ENCODE measurements around the gene ITGA11.
"Not testable (repeated sequence)": the region's sequence is repeated elsewhere in the genome, so short reads cannot be mapped to it uniquely, and the experiment has no call there.

Gene ITGA11

GRCh38 chr15:68427963-68428362 is 4.0 kb downstream of the ITGA11 start:
- no peaks in the 10 kb centered on the region for H3K4me1 ChIP-seq (ENCODE audit: control insufficient read depth in 2 of 2, insufficient read depth in 2 of 2, low read length in 2 of 2)
- peaks cover 14 to 31% of the 10 kb centered on the region in 2 donors for H3K27me3 ChIP-seq (ENCODE audit: control insufficient read depth in 2 of 2, insufficient read depth in 2 of 2, low read length in 2 of 2)
- no peaks in the 10 kb centered on the region for H3K36me3 ChIP-seq (ENCODE audit: control insufficient read depth in 2 of 2, insufficient read depth in 2 of 2, low read length in 2 of 2)
- no peak overlapping the region for H3K4me3 ChIP-seq (ENCODE audit: low read length in 2 of 2)
- H3K27ac ChIP-seq (ENCODE audit: low read depth in 2 of 2, low read length in 2 of 2): no peak overlapping the region
- no peak overlapping the region for H3K9ac ChIP-seq (ENCODE audit: low read depth in 1 of 2, low read length in 2 of 2)
- H3K9me3 ChIP-seq (ENCODE audit: control insufficient read depth in 2 of 2, low read length in 2 of 2): no peaks in the 10 kb centered on the region

- Histone ChIP-seq H3K9me3 (ENCODE audit: control insufficient read depth in 2 of 2, low read length in 2 of 2) (no peaks in the 10 kb centered on the region), H3K27me3 (ENCODE audit: control insufficient read depth in 2 of 2, insufficient read depth in 2 of 2, low read length in 2 of 2) (peaks cover 9 to 25% of the 10 kb centered on the region in 2 donors), H3K36me3 (ENCODE audit: control insufficient read depth in 2 of 2, insufficient read depth in 2 of 2, low read length in 2 of 2) (no peaks in the 10 kb centered on the region), H3K9ac (ENCODE audit: low read depth in 1 of 2, low read length in 2 of 2) (no peak overlapping the region), H3K27ac (ENCODE audit: low read depth in 2 of 2, low read length in 2 of 2) (no peak overlapping the region), H3K4me3 (ENCODE audit: low read length in 2 of 2) (no peak overlapping the region), H3K4me1 (ENCODE audit: control insufficient read depth in 2 of 2, insufficient read depth in 2 of 2, low read length in 2 of 2) (no peaks in the 10 kb centered on the region)
These were observed 4.6 kb downstream of the ITGA11 start for GRCh38 chr15:68427366-68427765.

- H3K9ac ChIP-seq (ENCODE audit: low read depth in 1 of 2, low read length in 2 of 2): no peak overlapping the region
- H3K4me1 ChIP-seq (ENCODE audit: control insufficient read depth in 2 of 2, insufficient read depth in 2 of 2, low read length in 2 of 2): peaks cover 3 to 6% of the 10 kb centered on the region in 2 donors
- H3K9me3 ChIP-seq (ENCODE audit: control insufficient read depth in 2 of 2, low read length in 2 of 2): no peaks in the 10 kb centered on the region
- peaks cover 6 to 15% of the 10 kb centered on the region in 2 donors for H3K27me3 ChIP-seq (ENCODE audit: control insufficient read depth in 2 of 2, insufficient read depth in 2 of 2, low read length in 2 of 2)
- no peak overlapping the region for H3K4me3 ChIP-seq (ENCODE audit: low read length in 2 of 2)
- no peaks in the 10 kb centered on the region for H3K36me3 ChIP-seq (ENCODE audit: control insufficient read depth in 2 of 2, insufficient read depth in 2 of 2, low read length in 2 of 2)
- H3K27ac ChIP-seq (ENCODE audit: low read depth in 2 of 2, low read length in 2 of 2): no peak overlapping the region
These were observed 5.8 kb downstream of the ITGA11 start for GRCh38 chr15:68426116-68426515.

- Histone ChIP-seq H3K9me3 (ENCODE audit: control insufficient read depth in 2 of 2, low read length in 2 of 2) (no peaks in the 10 kb centered on the region), H3K4me3 (ENCODE audit: low read length in 2 of 2) (no peak overlapping the region), H3K36me3 (ENCODE audit: control insufficient read depth in 2 of 2, insufficient read depth in 2 of 2, low read length in 2 of 2) (no peaks in the 10 kb centered on the region), H3K27ac (ENCODE audit: low read depth in 2 of 2, low read length in 2 of 2) (no peak overlapping the region), H3K9ac (ENCODE audit: low read depth in 1 of 2, low read length in 2 of 2) (no peak overlapping the region), H3K4me1 (ENCODE audit: control insufficient read depth in 2 of 2, insufficient read depth in 2 of 2, low read length in 2 of 2) (peaks cover 3 to 6% of the 10 kb centered on the region in 2 donors), H3K27me3 (ENCODE audit: control insufficient read depth in 2 of 2, insufficient read depth in 2 of 2, low read length in 2 of 2) (peaks cover 3 to 9% of the 10 kb centered on the region in 2 donors)
These were observed 6.4 kb downstream of the ITGA11 start for GRCh38 chr15:68425428-68426060.

GRCh38 chr15:68424754-68425390 is 7.1 kb downstream of the ITGA11 start:
- peaks cover 3 to 7% of the 10 kb centered on the region in 2 donors for H3K4me1 ChIP-seq (ENCODE audit: control insufficient read depth in 2 of 2, insufficient read depth in 2 of 2, low read length in 2 of 2)
- no peaks in the 10 kb centered on the region for H3K9me3 ChIP-seq (ENCODE audit: control insufficient read depth in 2 of 2, low read length in 2 of 2)
- H3K9ac ChIP-seq (ENCODE audit: low read depth in 1 of 2, low read length in 2 of 2): no peak overlapping the region
- H3K27ac ChIP-seq (ENCODE audit: low read depth in 2 of 2, low read length in 2 of 2): no peak overlapping the region
- H3K4me3 ChIP-seq (ENCODE audit: low read length in 2 of 2): no peak overlapping the region
- H3K36me3 ChIP-seq (ENCODE audit: control insufficient read depth in 2 of 2, insufficient read depth in 2 of 2, low read length in 2 of 2): no peaks in the 10 kb centered on the region
- H3K27me3 ChIP-seq (ENCODE audit: control insufficient read depth in 2 of 2, insufficient read depth in 2 of 2, low read length in 2 of 2): peaks cover 0 to 2% of the 10 kb centered on the region in 2 donors

- no peak overlapping the region for H3K4me3 ChIP-seq (ENCODE audit: low read length in 2 of 2)
- peaks cover 3 to 20% of the 10 kb centered on the region in 2 donors for H3K4me1 ChIP-seq (ENCODE audit: control insufficient read depth in 2 of 2, insufficient read depth in 2 of 2, low read length in 2 of 2)
- H3K27ac ChIP-seq (ENCODE audit: low read depth in 2 of 2, low read length in 2 of 2): no peak overlapping the region
- no peaks in the 10 kb centered on the region for H3K27me3 ChIP-seq (ENCODE audit: control insufficient read depth in 2 of 2, insufficient read depth in 2 of 2, low read length in 2 of 2)
- no peak overlapping the region for H3K9ac ChIP-seq (ENCODE audit: low read depth in 1 of 2, low read length in 2 of 2)
- H3K36me3 ChIP-seq (ENCODE audit: control insufficient read depth in 2 of 2, insufficient read depth in 2 of 2, low read length in 2 of 2): no peaks in the 10 kb centered on the region
- H3K9me3 ChIP-seq (ENCODE audit: control insufficient read depth in 2 of 2, low read length in 2 of 2): no peaks in the 10 kb centered on the region
These were observed 8.3 kb downstream of the ITGA11 start for GRCh38 chr15:68423359-68424296.

- H3K36me3 ChIP-seq (ENCODE audit: control insufficient read depth in 2 of 2, insufficient read depth in 2 of 2, low read length in 2 of 2); H3K27me3 ChIP-seq (ENCODE audit: control insufficient read depth in 2 of 2, insufficient read depth in 2 of 2, low read length in 2 of 2); H3K27ac ChIP-seq (ENCODE audit: low read depth in 2 of 2, low read length in 2 of 2); H3K4me3 ChIP-seq (ENCODE audit: low read length in 2 of 2); H3K9me3 ChIP-seq (ENCODE audit: control insufficient read depth in 2 of 2, low read length in 2 of 2); H3K9ac ChIP-seq (ENCODE audit: low read depth in 1 of 2, low read length in 2 of 2): not testable (repeated sequence)
- peaks cover 3 to 25% of the 10 kb centered on the region in 2 donors for H3K4me1 ChIP-seq (ENCODE audit: control insufficient read depth in 2 of 2, insufficient read depth in 2 of 2, low read length in 2 of 2)
These were observed 9.4 kb downstream of the ITGA11 start for GRCh38 chr15:68422403-68423145.

- Histone ChIP-seq H3K9me3 (ENCODE audit: control insufficient read depth in 2 of 2, low read length in 2 of 2) (no peaks in the 10 kb centered on the region), H3K36me3 (ENCODE audit: control insufficient read depth in 2 of 2, insufficient read depth in 2 of 2, low read length in 2 of 2) (no peaks in the 10 kb centered on the region), H3K4me1 (ENCODE audit: control insufficient read depth in 2 of 2, insufficient read depth in 2 of 2, low read length in 2 of 2) (peaks cover 3 to 25% of the 10 kb centered on the region in 2 donors), H3K27ac (ENCODE audit: low read depth in 2 of 2, low read length in 2 of 2) (no peak overlapping the region), H3K9ac (ENCODE audit: low read depth in 1 of 2, low read length in 2 of 2) (no peak overlapping the region), H3K27me3 (ENCODE audit: control insufficient read depth in 2 of 2, insufficient read depth in 2 of 2, low read length in 2 of 2) (no peaks in the 10 kb centered on the region), H3K4me3 (ENCODE audit: low read length in 2 of 2) (no peak overlapping the region)
These were observed 10.1 kb downstream of the ITGA11 start for GRCh38 chr15:68421798-68422402.

GRCh38 chr15:68421115-68421551 is 10.8 kb downstream of the ITGA11 start:
- Histone ChIP-seq H3K4me1 (ENCODE audit: control insufficient read depth in 2 of 2, insufficient read depth in 2 of 2, low read length in 2 of 2) (peaks cover 3 to 25% of the 10 kb centered on the region in 2 donors), H3K27me3 (ENCODE audit: control insufficient read depth in 2 of 2, insufficient read depth in 2 of 2, low read length in 2 of 2) (no peaks in the 10 kb centered on the region)

More at GRCh38 chr15:68421115-68421551, 10.8 kb downstream of the ITGA11 start:
- H3K27ac ChIP-seq (ENCODE audit: low read depth in 2 of 2, low read length in 2 of 2): peak overlapping the region in 1 of 2 donors; percentile 43
- peak overlapping the region in 1 of 2 donors; percentile 38 for H3K4me3 ChIP-seq (ENCODE audit: low read length in 2 of 2)
- no peaks in the 10 kb centered on the region for H3K36me3 ChIP-seq (ENCODE audit: control insufficient read depth in 2 of 2, insufficient read depth in 2 of 2, low read length in 2 of 2)
- H3K9me3 ChIP-seq (ENCODE audit: control insufficient read depth in 2 of 2, low read length in 2 of 2): no peaks in the 10 kb centered on the region
- peak overlapping the region in 1 of 2 donors; percentile 56 for H3K9ac ChIP-seq (ENCODE audit: low read depth in 1 of 2, low read length in 2 of 2)

Data from mucosa of rectum (tissue), 2 donors.